Measurements from ENCODE around the gene KDM4B.
"Not testable (repeated sequence)": the region's sequence is repeated elsewhere in the genome, so short reads cannot be mapped to it uniquely, and the experiment has no call there.

The KDM4B gene

GRCh38 chr19:5152767-5153532, 184.0 kb downstream of the KDM4B start:
- H3K9ac ChIP-seq (ENCODE audit: low read length), result no peak overlapping the region
- H3K4me3 ChIP-seq (ENCODE audit: low read length), result no peak overlapping the region
- no peak overlapping the region for H3K27ac ChIP-seq (ENCODE audit: low read length)

GRCh38 chr19:5153601-5154128, 184.8 kb downstream of the KDM4B start:
- Histone ChIP-seq H3K4me1 (ENCODE audit: control insufficient read depth, low read depth, low read length) (peaks cover 5% of the 10 kb centered on the region), H3K36me3 (ENCODE audit: control insufficient read depth, low read depth, low read length) (no peaks in the 10 kb centered on the region), H3K4me3 (ENCODE audit: low read length) (no peak overlapping the region), H3K27me3 (ENCODE audit: control insufficient read depth, insufficient read depth, low read length) (no peaks in the 10 kb centered on the region), H3K27ac (ENCODE audit: low read length) (no peak overlapping the region), H3K9ac (ENCODE audit: low read length) (no peak overlapping the region), H3K9me3 (ENCODE audit: control insufficient read depth, low read depth, low read length) (no peaks in the 10 kb centered on the region)

More at GRCh38 chr19:5152767-5153532, 184.0 kb downstream of the KDM4B start:
- Histone ChIP-seq H3K36me3 (ENCODE audit: control insufficient read depth, low read depth, low read length) (no peaks in the 10 kb centered on the region), H3K9me3 (ENCODE audit: control insufficient read depth, low read depth, low read length) (no peaks in the 10 kb centered on the region), H3K27me3 (ENCODE audit: control insufficient read depth, insufficient read depth, low read length) (no peaks in the 10 kb centered on the region), H3K4me1 (ENCODE audit: control insufficient read depth, low read depth, low read length) (peaks cover 5% of the 10 kb centered on the region)

GRCh38 chr19:5154129-5154798, 185.4 kb downstream of the KDM4B start:
- H3K9ac ChIP-seq (ENCODE audit: low read length), result no peak overlapping the region
- no peaks in the 10 kb centered on the region for H3K9me3 ChIP-seq (ENCODE audit: control insufficient read depth, low read depth, low read length)
- no peak overlapping the region for H3K4me3 ChIP-seq (ENCODE audit: low read length)
- H3K36me3 ChIP-seq (ENCODE audit: control insufficient read depth, low read depth, low read length), result no peaks in the 10 kb centered on the region
- H3K27me3 ChIP-seq (ENCODE audit: control insufficient read depth, insufficient read depth, low read length), result no peaks in the 10 kb centered on the region
- H3K4me1 ChIP-seq (ENCODE audit: control insufficient read depth, low read depth, low read length), result peaks cover 5% of the 10 kb centered on the region
- H3K27ac ChIP-seq (ENCODE audit: low read length), result no peak overlapping the region

GRCh38 chr19:5154799-5155426, 186.0 kb downstream of the KDM4B start:
- no peaks in the 10 kb centered on the region for H3K9me3 ChIP-seq (ENCODE audit: control insufficient read depth, low read depth, low read length)
- peaks cover 5% of the 10 kb centered on the region for H3K4me1 ChIP-seq (ENCODE audit: control insufficient read depth, low read depth, low read length)
- no peaks in the 10 kb centered on the region for H3K36me3 ChIP-seq (ENCODE audit: control insufficient read depth, low read depth, low read length)
- no peak overlapping the region for H3K27ac ChIP-seq (ENCODE audit: low read length)
- no peaks in the 10 kb centered on the region for H3K27me3 ChIP-seq (ENCODE audit: control insufficient read depth, insufficient read depth, low read length)
- no peak overlapping the region for H3K4me3 ChIP-seq (ENCODE audit: low read length)
- H3K9ac ChIP-seq (ENCODE audit: low read length), result no peak overlapping the region

GRCh38 chr19:5155586-5156210, 186.8 kb downstream of the KDM4B start:
- H3K9me3 ChIP-seq (ENCODE audit: control insufficient read depth, low read depth, low read length), result no peaks in the 10 kb centered on the region
- no peak overlapping the region for H3K9ac ChIP-seq (ENCODE audit: low read length)
- H3K4me1 ChIP-seq (ENCODE audit: control insufficient read depth, low read depth, low read length), result peaks cover 5% of the 10 kb centered on the region
- H3K27me3 ChIP-seq (ENCODE audit: control insufficient read depth, insufficient read depth, low read length), result no peaks in the 10 kb centered on the region
- no peak overlapping the region for H3K4me3 ChIP-seq (ENCODE audit: low read length)
- H3K36me3 ChIP-seq (ENCODE audit: control insufficient read depth, low read depth, low read length), result no peaks in the 10 kb centered on the region
- H3K27ac ChIP-seq (ENCODE audit: low read length), result no peak overlapping the region

- Histone ChIP-seq H3K4me1 (ENCODE audit: control insufficient read depth, low read depth, low read length) (peaks cover 3% of the 10 kb centered on the region), H3K9ac (ENCODE audit: low read length) (no peak overlapping the region), H3K4me3 (ENCODE audit: low read length) (no peak overlapping the region), H3K9me3 (ENCODE audit: control insufficient read depth, low read depth, low read length) (no peaks in the 10 kb centered on the region), H3K36me3 (ENCODE audit: control insufficient read depth, low read depth, low read length) (no peaks in the 10 kb centered on the region), H3K27me3 (ENCODE audit: control insufficient read depth, insufficient read depth, low read length) (no peaks in the 10 kb centered on the region), H3K27ac (ENCODE audit: low read length) (no peak overlapping the region)
These were observed 187.5 kb downstream of the KDM4B start for GRCh38 chr19:5156231-5156986.

- no peaks in the 10 kb centered on the region for H3K36me3 ChIP-seq (ENCODE audit: control insufficient read depth, low read depth, low read length)
These were observed 188.3 kb downstream of the KDM4B start for GRCh38 chr19:5157186-5157585.

GRCh38 chr19:5158549-5159134, 189.7 kb downstream of the KDM4B start:
- H3K36me3 ChIP-seq (ENCODE audit: control insufficient read depth, low read depth, low read length); H3K27me3 ChIP-seq (ENCODE audit: control insufficient read depth, insufficient read depth, low read length); H3K4me1 ChIP-seq (ENCODE audit: control insufficient read depth, low read depth, low read length); H3K4me3 ChIP-seq (ENCODE audit: low read length); H3K27ac ChIP-seq (ENCODE audit: low read length); H3K9ac ChIP-seq (ENCODE audit: low read length); H3K9me3 ChIP-seq (ENCODE audit: control insufficient read depth, low read depth, low read length): not testable (repeated sequence)

More at GRCh38 chr19:5157186-5157585, 188.3 kb downstream of the KDM4B start:
- H3K4me3 ChIP-seq (ENCODE audit: low read length), result no peak overlapping the region
- H3K27me3 ChIP-seq (ENCODE audit: control insufficient read depth, insufficient read depth, low read length), result no peaks in the 10 kb centered on the region
- no peak overlapping the region for H3K27ac ChIP-seq (ENCODE audit: low read length)
- no peaks in the 10 kb centered on the region for H3K4me1 ChIP-seq (ENCODE audit: control insufficient read depth, low read depth, low read length)
- H3K9me3 ChIP-seq (ENCODE audit: control insufficient read depth, low read depth, low read length), result no peaks in the 10 kb centered on the region
- H3K9ac ChIP-seq (ENCODE audit: low read length), result no peak overlapping the region

- H3K4me1 ChIP-seq (ENCODE audit: control insufficient read depth, low read depth, low read length), result peaks cover 17% of the 10 kb centered on the region
- not testable (repeated sequence) for H3K9me3 ChIP-seq (ENCODE audit: control insufficient read depth, low read depth, low read length); H3K4me3 ChIP-seq (ENCODE audit: low read length); H3K36me3 ChIP-seq (ENCODE audit: control insufficient read depth, low read depth, low read length); H3K9ac ChIP-seq (ENCODE audit: low read length); H3K27me3 ChIP-seq (ENCODE audit: control insufficient read depth, insufficient read depth, low read length); H3K27ac ChIP-seq (ENCODE audit: low read length)
These were observed 191.4 kb downstream of the KDM4B start for GRCh38 chr19:5160158-5160795.

GRCh38 chr19:5164845-5165696, 196.2 kb downstream of the KDM4B start:
- not testable (repeated sequence) for H3K9me3 ChIP-seq (ENCODE audit: control insufficient read depth, low read depth, low read length); H3K27ac ChIP-seq (ENCODE audit: low read length); H3K9ac ChIP-seq (ENCODE audit: low read length); H3K27me3 ChIP-seq (ENCODE audit: control insufficient read depth, insufficient read depth, low read length); H3K36me3 ChIP-seq (ENCODE audit: control insufficient read depth, low read depth, low read length); H3K4me3 ChIP-seq (ENCODE audit: low read length)
- H3K4me1 ChIP-seq (ENCODE audit: control insufficient read depth, low read depth, low read length), result peaks cover 17% of the 10 kb centered on the region
